ENCODE data around the gene RCHY1.

- TF ChIP-seq EZH2 (IDR thresholded peaks at IDR 0.05) = no peak
- TF ChIP-seq POLR2AphosphoS5 (IDR thresholded peaks at IDR 0.05; ENCODE audit: borderline replicate concordance, low read depth, low read length) = no peak
Measured at GRCh38 chr4:75470738-75471137, 43.5 kb downstream of the RCHY1 start.

Data from SK-N-MC (cell line).